CD4-positive, alpha-beta T cell treated with Interleukin-21 for 1 hour (primary cell): ENCODE results near the gene JARID2.
A peak's percentile ranks its signal among the peaks of the same experiment; 100 is the strongest.

ENCODE experiments used
- DNase-seq: peaks from one replicate; pipeline ENCODE4 v3.0.0-alpha.2; 2020

Gene JARID2

DNA sequence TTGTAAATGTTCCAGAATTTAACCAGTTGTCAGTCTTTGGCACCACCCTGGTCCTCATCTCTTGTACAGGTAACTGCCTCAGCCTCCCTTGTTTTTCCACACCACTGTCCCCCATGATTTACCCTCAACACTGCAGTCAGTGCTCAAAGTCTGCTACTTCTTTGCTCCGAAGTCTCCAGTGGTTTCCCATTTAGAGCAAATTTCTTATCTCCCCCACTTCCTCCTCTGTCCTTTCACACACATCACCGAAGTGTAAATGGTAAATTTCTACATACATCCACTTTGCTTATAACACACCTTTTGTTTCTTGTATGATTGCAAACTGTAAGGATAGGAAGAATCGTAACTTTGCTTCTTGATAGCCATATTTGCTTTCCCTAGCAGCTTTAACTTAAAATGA, 115.3 kb downstream of the JARID2 start:
- no peak for DNase-seq

DNA sequence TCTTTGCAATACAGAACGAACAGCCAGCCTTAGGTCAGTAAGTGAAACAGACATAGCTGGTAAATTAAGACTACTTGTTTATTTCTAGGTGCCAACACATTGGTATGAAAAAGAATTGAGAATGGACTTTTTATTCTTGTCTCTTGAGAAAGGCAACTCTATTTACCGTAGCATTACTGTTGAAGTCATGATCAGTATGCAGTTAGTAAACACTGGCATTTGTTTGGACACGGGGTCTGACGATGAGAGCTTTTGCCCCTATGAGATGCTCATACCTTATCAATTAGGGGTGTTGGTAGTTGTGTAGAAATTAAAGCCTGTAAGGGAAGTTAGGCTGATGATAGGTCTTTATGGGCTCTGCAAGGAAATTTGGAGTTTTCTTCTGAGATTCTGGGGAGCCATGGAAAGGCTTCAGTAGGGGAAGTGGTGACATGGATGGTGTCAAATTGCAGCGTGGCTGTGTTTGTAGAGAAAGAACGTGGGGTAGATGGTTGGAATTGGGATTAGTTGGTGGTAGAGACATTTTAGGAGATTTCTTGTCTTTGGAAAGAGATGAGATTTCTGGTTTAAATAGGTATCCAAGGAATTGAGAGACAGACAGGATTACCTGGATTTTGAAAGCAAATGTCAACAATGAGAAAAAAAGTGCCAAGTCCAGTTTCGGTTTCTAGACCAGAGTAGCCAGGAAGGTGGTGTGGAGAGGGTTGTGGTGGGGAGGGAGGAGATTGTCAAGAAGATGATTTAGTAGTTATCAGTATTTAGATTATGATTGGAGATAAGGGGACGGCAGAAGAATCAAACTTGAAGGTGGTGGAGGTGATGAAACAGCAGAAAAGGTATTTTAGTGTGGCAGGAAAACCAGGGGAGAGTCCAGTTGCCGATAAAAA, 116.6 kb downstream of the JARID2 start:
- DNase-seq: no peak

DNA sequence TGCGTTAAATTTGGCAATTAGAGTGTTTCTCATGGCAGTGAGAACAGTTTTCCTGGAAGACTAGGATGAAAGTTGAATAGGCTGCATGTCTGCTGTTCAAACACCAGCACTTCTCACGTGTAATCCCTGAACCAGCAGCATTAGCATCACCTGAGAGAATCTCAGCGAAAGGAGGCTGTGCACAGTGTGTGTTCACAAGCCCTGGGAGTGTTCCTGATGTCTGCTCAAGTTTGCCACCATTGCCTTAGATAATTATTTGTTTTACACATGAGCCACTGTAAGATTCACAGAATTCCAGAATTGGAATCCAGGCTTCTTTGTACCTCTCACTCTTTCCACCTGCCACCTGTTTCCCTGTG, 117.3 kb downstream of the JARID2 start:
- DNase-seq: no peak

DNA sequence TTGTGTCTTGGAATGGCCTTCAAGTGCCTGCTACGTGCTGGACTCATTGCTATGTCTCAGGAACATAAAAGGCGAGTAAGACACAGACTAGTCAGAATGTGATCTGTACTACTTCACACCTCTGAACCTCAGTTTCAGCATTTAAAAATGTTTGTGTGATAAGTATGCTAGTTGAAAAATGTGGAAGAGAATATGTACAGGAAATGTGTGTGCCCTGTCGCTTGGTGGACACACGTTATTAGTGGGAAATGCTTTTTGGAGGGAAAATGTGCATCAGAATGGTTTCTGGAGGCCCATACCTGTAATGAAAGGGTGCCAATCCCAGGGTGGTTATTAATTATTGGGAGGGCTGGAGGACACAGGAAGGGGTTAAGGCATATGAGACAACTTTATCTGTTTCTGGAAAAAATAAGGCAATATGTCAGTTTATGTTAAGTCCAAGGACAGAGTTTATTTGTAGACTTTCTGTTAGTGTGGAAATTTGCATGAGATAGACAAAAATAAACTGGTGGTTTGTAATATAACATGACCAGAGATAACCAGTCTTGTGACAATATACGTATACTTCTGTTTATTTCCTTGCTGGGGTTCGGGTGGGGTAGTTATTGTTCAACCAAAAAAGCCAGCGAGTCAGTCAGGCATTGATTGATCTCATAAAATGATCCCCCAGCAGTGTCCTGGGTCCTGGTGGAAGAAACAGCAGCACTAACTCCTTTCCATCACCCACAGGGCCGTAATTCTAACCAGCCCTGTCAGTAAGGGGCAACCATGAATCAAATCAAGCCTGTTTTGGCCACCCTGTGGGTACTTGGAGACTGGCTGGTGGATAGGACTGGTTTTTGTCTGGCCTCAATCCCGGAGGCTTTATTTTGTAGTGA, 117.9 kb downstream of the JARID2 start:
- no peak for DNase-seq

DNA sequence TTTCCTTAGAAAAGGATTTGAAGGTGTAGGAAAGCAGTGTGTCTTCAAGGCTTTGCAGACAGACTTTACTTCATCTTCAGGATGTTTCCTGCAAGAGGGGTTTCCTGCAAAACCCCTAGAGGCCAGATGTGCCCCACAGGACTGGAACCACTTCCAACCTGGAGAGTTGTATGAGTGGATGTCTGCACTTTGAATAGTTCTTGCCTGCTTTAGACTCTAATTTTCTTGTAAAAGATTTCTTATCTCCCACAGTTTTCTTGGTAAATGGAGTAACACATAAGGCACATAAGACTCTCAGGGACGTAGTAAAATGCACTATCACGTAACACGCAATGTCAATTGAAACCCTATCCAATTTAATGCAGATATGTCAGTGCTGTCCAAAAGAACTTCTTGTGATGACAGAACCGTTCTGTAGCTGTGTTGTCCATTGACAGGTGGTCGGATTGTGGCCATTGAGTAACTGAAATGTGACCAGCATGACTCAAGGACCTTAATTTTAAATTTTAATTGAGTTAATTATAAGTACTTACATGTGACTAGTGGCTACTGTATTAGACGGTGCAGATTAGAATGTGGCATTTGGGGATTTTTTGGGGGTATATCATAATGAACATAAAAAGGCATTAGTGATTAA, 118.7 kb downstream of the JARID2 start:
- DNase-seq: no peak

DNA sequence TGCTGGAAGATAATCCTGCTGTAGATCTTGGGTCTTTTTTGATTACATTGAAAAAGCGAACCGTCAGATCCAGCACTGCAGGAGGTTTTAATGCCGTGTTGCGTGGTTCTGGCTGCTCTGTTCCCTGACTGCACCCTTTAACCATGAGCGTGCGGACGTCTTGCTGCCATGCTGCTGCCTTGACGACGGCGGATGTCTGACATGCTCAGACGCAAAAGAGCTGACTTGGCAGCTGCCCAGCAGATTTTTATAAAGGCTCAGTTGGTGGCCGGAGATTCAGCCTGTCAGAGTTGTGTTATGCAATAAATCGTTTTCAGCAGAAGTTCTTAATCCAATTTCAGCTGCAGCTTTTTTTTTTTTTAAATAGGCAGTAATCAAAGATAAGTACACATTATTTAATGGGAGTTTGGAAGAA, 119.4 kb downstream of the JARID2 start:
- DNase-seq: peak; percentile 40

DNA sequence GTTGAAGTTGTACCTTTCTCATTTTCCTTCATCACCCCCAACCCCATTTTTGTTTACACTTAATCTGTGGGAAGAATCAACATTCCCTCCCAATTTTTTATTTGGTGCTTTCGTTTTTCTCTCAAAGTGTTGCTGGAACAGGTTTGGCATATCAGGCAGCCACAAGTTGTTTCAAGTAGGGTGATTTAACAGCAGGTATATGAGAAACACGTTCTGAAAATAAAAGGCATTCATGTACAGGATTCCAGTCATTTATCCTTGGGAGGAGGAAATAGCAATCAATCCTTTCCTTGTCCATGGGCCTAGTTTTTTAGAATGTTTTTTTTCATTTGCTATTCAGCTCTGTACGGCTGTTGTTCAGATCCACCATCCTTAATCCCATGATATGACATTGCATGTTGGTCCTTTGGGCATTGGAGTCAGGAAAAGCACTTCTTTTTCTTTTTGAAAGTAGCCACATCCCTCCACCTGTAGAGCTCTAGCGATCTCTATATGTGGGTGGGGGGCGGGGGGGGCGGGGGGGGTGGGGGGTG, 120.2 kb downstream of the JARID2 start:
- no peak for DNase-seq

GRCh38 chr6:15366879-15367278, 121.0 kb downstream of the JARID2 start:
- DNase-seq: no peak

DNA sequence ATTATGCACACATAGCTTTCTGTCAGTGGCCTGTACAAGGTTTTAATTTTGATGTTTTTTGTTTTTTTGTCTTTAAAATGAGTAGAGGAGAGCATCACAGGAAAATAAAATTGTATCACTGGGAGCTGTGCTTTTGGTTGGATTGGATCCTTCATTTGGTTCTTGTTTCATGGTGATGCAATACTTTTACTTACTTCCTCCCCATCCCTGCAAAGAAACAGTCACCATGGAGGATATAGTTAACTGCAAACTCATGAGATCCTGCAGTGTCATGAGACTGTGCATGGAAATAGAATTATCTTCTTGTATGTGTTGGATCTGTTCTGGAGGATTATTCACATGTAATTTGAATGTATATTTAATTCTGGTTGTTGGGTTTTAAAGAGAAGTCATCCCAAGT, 122.3 kb downstream of the JARID2 start:
- DNase-seq: no peak

- no peak for DNase-seq
Observed at GRCh38 chr6:15368873-15369272, 123.0 kb downstream of the JARID2 start.

DNA sequence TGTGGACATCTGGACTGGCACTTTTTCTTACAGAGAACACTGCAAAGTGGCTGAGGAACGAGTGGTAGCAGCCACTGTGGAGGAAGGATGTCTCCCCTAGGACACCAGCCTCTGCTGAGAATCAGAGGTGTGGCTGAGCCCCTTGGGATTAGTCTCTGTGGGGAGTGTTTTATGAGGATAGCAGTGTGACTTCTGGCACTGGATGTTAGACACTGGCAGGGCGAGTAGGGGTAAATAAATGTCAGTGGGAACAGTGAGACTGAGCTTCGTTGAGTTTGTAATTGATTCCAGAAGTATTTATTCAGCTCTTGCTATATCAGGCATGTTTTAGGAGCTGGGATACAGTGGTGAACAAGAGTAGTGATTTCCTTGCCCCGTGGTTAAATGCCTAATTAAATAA, 124.0 kb downstream of the JARID2 start:
- DNase-seq: no peak

DNA sequence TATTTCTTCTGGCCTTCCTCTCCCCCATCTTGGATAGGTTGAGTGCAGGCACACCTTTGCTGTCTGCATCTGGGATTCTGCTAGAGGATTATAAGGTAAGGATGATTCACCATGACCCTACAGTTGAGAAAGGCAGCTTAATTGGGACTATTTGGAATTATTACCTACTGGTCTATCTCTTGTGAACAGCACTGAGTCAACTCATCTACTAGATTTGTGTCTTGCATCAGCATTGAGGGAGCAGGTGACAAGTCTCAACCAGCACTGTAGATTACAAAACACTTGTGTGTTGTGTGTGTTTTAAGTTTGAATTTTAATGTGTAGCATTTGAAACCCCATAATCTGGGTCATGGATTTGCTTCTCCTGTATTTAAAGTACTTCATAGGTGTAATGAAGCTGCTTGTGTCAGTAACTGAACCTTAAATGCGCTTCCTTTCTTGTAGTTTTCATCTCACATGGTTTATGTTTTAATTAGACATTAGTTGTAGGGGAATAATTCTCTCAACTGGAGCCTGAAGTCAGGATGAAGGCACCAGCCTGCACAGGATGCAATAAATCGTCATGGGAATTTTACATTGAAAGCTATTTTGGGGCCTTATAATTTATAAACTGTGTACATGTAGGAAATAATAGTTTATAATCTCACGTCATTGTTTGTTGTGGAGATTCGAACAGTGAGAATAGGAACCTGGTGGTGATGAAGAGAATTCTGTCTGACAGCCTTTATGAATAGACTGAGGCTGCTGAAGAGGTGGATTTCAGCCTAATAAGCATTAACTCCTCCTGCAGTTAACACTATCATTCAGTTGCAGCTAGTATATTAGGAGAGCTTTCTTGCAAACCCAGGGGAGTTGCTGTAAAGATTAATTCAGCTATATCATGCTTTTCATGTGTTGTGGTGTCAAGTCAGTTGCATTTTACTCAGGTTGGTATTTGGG, 125.1 kb downstream of the JARID2 start:
- DNase-seq: no peak

DNA sequence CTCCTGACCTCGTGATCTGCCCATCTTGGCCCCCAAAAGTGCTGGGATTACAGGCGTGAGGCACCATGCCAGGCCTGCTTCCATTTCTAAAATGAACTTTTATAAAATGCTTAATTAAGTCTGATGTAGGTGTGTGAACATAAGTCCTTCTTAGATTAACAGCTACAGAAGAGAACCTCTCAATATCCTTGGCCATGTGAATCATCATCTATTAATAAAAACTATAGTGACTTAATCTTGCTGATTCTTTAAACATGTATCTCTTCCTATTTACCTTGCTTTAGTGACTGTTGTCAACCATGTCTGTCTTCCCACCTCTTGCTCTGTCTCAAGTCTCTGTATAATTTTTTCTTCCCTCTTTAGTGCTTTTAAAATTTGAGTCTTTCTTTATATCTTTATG, 127.1 kb downstream of the JARID2 start:
- no peak for DNase-seq

DNA sequence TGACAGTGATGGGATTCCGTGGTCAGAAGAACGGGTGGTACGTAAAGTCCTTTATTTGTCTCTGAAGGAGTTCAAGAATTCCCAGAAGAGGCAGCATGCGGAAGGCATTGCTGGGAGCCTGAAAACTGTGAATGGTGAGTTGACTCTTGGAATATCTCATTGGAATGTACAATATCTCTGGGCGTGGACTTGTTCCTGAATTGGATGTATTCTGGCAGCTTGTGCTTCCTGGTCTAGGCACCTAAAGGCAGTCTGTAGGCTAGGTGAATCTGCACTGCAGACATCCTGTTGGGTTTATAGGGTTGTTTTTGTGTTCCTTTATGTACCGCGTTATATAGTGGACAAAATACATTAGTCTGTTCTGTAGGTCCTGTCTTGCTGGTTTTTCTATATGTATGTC, 128.2 kb downstream of the JARID2 start:
- DNase-seq: no peak

GRCh38 chr6:15375018-15375417, 129.1 kb downstream of the JARID2 start:
- no peak for DNase-seq

- DNase-seq: no peak
Observed at GRCh38 chr6:15375638-15376290, 129.9 kb downstream of the JARID2 start.

DNA sequence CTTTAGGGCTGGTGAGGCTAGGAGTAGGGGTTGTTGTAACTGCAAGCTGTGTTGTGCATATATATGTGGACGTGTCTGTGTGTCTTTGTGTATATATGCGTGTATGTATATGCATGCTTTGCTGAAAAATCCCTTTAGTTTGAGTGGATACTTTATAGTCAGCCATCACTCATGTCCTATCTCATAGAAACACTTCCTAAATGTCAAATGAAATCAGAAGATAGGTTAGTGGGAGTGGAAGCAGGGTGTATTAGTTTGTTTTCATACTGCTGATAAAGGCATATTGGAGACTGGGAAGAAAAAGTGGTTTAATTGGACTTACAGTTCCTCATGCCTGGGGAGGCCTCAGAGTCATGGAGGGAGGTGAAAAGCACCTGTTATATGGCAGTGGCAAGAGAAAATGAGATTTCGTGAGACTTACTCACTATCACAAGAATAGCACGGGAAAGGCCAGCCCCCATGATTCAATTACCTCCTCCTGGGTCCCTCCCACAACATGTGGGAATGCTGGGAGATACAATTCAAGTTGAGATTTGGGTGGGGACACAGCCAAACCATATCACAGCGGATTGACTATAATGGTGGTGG, 131.1 kb downstream of the JARID2 start:
- DNase-seq: no peak

DNA sequence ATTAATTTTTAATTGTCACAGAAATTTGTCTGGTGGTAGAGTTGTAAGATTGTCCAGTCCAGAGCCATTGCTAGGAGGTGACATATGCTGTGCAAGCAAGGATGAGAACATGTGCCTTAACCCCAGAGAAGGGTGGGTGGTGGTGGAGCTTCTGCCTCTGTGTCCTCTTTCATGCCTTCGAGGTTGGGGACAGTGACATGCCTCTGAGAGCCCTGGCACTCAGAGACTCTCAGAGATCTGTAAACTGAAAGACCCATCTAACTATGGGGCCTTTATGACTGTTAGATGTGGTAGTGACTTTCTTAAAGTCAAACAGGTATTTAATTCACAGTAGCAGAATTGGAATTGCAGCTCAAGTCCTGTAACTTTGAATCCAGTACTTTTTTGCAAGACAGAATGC, 132.4 kb downstream of the JARID2 start:
- DNase-seq: no peak

GRCh38 chr6:15378866-15379265, 133.0 kb downstream of the JARID2 start:
- DNase-seq: no peak

- DNase-seq: no peak
Observed at GRCh38 chr6:15380351-15380750, 134.5 kb downstream of the JARID2 start.

GRCh38 chr6:15382089-15382488, 136.2 kb downstream of the JARID2 start:
- DNase-seq: no peak
